GM12891 (cell line): ENCODE results near the gene PSMB7.

Experiments
- DNase-seq: peaks from one replicate; pipeline ENCODE4 v3.0.0; 2011; ENCODE audit warnings: low spot score; ENCODE audit not compliant: insufficient read length
- FAIRE-seq: peaks from 2 replicates; lab custom pipeline; 2011; peaks lifted over from hg19 to GRCh38; lab: Jason Lieb, UNC
- PAX5 ChIP-seq: IDR thresholded peaks from 2 replicates; pipeline ENCODE4 v1.6.1; 2011; ENCODE audit warnings: low read length, moderate library complexity, mild to moderate bottlenecking; ENCODE audit not compliant: insufficient read depth, severe bottlenecking
- POLR2A ChIP-seq: IDR thresholded peaks from 2 replicates; pipeline ENCODE4 v1.6.1; 2011; ENCODE audit warnings: low read depth, low read length, control low read depth
- POLR2AphosphoS5 ChIP-seq: IDR thresholded peaks from 2 replicates; pipeline ENCODE4 v1.6.1; 2011; ENCODE audit warnings: low read depth, low read length, control low read depth
- POU2F2 ChIP-seq: IDR thresholded peaks from 2 replicates; pipeline ENCODE4 v1.6.1; 2011; ENCODE audit warnings: low read depth, mild to moderate bottlenecking, control low read depth, low read length, moderate library complexity
- SPI1 ChIP-seq: IDR thresholded peaks from 2 replicates; pipeline ENCODE4 v1.6.1; 2011; ENCODE audit warnings: low read depth, low read length, control low read depth
- TAF1 ChIP-seq: IDR thresholded peaks from 2 replicates; pipeline ENCODE4 v1.6.1; 2011; ENCODE audit warnings: low read depth, low read length, control low read depth

Gene PSMB7

GRCh38 chr9:124325816-124326215 lies 89.4 kb downstream of the PSMB7 start:
- FAIRE-seq (peak; percentile 54), DNase-seq (no peak)
- TF ChIP-seq POLR2A: no peak
- no peak for TF ChIP-seq POLR2AphosphoS5
- TF ChIP-seq TAF1: no peak
- no peak for TF ChIP-seq POU2F2
- TF ChIP-seq SPI1: no peak
- no peak for TF ChIP-seq PAX5

- no peak for TF ChIP-seq PAX5
- no peak for TF ChIP-seq SPI1
- TF ChIP-seq POLR2AphosphoS5: no peak
- TF ChIP-seq TAF1: no peak
- TF ChIP-seq POLR2A: no peak
- no peak for TF ChIP-seq POU2F2
- FAIRE-seq: no peak
Measured at GRCh38 chr9:124323904-124324303, 91.3 kb downstream of the PSMB7 start.

GRCh38 chr9:124322618-124323432 lies 92.4 kb downstream of the PSMB7 start:
- FAIRE-seq (peak; percentile 61), DNase-seq (no peak)
- TF ChIP-seq POLR2AphosphoS5 (no peak), TAF1 (no peak), POU2F2 (no peak), POLR2A (no peak), PAX5 (no peak), SPI1 (no peak)

More at GRCh38 chr9:124323904-124324303, 91.3 kb downstream of the PSMB7 start:
- DNase-seq: no peak

GRCh38 chr9:124321935-124322334 lies 93.3 kb downstream of the PSMB7 start:
- TF ChIP-seq TAF1 (no peak), POLR2A (no peak), PAX5 (no peak), POU2F2 (no peak), POLR2AphosphoS5 (no peak), SPI1 (no peak)
- DNase-seq: no peak
- no peak for FAIRE-seq

GRCh38 chr9:124321416-124321815 lies 93.8 kb downstream of the PSMB7 start:
- FAIRE-seq (no peak), DNase-seq (no peak)
- no peak for TF ChIP-seq POLR2A
- no peak for TF ChIP-seq PAX5
- no peak for TF ChIP-seq POU2F2
- no peak for TF ChIP-seq POLR2AphosphoS5
- no peak for TF ChIP-seq TAF1
- TF ChIP-seq SPI1: no peak

- peak; percentile 75 for DNase-seq
- TF ChIP-seq PAX5: no peak
- no peak for TF ChIP-seq POLR2AphosphoS5
- no peak for TF ChIP-seq TAF1
- TF ChIP-seq POU2F2: no peak
- no peak for TF ChIP-seq POLR2A
- FAIRE-seq: peak; percentile 47
Measured at GRCh38 chr9:124320062-124320973, 94.9 kb downstream of the PSMB7 start.

- no peak for DNase-seq
- FAIRE-seq: no peak
- no peak for TF ChIP-seq POLR2A
- no peak for TF ChIP-seq PAX5
- TF ChIP-seq POU2F2: no peak
- TF ChIP-seq TAF1: no peak
- TF ChIP-seq POLR2AphosphoS5: no peak
- no peak for TF ChIP-seq SPI1
Measured at GRCh38 chr9:124315882-124316281, 99.4 kb downstream of the PSMB7 start.

GRCh38 chr9:124313940-124314339 lies 101.3 kb downstream of the PSMB7 start:
- no peak for DNase-seq
- no peak for FAIRE-seq
- TF ChIP-seq SPI1 (no peak), POLR2AphosphoS5 (no peak), POU2F2 (no peak), POLR2A (no peak), TAF1 (no peak), PAX5 (no peak)

GRCh38 chr9:124312290-124313265 lies 102.7 kb downstream of the PSMB7 start:
- DNase-seq (no peak), FAIRE-seq (no peak)
- TF ChIP-seq SPI1 (no peak), PAX5 (no peak), POLR2AphosphoS5 (no peak), POU2F2 (no peak), TAF1 (no peak), POLR2A (no peak)
